HG03159 (cell line): ENCODE results near the gene CLDN9.

ENCODE experiments used
- ATAC-seq: cut with Tn5 transposase; IDR thresholded peaks from one replicate; pipeline ENCODE4 v1.9.1; 2021; ENCODE audit warnings: mild to moderate bottlenecking, moderate library complexity; ENCODE audit not compliant: unreplicated experiment

CLDN9 gene

DNA sequence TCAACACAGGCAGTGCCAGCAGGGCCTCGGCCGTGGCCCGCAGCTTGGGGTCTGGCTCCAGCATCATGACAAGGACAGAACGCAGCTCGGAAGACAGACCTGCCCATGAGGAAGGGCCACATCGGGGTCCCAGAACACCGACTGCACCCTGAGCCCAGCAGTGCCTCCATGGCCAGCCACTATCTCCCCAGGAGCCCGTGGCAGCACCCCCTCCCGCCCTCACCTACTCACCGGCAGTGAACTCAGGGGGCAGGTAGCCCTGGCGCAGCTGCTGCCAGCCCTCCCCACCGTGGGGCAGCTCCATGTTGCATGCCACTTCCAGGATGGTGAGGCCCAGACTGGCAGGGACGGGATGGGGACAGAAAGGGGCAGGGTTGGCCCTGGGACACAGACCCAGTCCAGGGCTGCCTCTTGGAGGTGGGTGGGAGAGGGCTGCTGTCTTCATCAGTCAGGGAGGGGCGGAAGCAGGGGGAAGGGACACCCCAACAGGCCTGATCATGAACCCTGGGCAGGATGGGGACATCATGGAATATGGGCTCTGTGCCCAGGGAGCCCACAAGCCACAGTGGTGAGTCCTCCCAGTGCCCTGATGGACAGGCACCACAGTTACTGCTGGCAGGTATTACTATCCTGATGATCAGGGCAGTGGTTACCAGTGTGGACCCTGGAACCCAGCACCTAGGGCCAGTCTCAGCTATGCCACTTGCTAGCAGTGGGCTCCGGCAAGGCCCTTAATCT is 38.2 kb upstream of the CLDN9 start:
- ATAC-seq = no peak

DNA sequence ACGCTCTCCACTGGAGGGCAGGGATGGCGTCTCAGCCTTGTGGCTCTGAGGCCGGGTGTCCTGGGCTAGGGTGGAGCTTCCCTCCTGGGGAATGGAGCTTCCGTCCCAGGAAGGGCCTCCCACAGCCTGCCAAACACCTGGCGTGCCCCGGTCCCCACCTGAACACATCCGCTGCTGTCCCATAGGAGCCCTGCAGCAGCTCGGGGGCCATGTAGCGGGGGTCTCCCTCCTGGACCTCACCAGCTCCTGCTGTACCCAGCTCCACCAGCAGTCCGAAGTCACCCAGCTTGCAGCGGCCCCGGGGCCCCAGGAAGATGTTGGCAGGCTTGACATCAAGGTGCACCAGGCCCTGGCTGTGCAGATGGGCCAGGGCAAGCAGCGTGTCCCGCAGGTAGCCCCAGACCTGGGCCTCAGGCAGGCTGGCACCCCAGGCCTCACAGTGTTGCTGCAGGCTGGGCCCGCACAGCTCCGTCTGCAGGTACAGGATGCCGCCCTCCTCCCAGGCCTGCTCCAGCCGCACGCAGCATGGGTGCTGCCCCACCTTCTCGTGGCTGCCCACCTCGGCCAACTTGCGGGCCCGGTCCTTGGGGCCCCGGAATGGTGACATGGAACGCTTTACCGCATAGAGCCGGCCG is 37.4 kb upstream of the CLDN9 start:
- ATAC-seq = no peak

DNA sequence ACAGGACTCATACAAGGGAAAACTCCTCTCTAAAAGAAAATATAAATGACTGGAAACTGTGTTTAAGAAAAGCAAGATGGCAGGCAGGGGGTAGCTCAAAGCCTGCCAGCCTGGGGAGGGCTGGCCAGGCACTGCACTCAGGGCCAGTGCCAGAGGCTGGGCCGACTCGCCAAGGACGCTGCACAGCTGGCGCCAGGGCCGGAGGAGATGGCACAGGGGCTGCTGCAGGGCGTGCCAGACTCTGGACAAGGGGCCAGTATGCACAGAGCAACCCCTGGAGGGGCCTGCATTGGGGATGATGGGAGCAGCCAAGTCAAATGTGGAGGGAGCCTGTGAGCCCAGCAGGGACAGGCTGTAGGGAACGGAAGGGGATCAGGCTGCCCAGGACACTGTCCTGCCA is 36.5 kb upstream of the CLDN9 start:
- no peak for ATAC-seq

- no peak for ATAC-seq
These were observed 36.0 kb upstream of the CLDN9 start for GRCh38 chr16:2976673-2977072.

- no peak for ATAC-seq
These were observed 35.3 kb upstream of the CLDN9 start for GRCh38 chr16:2977440-2977839.

DNA sequence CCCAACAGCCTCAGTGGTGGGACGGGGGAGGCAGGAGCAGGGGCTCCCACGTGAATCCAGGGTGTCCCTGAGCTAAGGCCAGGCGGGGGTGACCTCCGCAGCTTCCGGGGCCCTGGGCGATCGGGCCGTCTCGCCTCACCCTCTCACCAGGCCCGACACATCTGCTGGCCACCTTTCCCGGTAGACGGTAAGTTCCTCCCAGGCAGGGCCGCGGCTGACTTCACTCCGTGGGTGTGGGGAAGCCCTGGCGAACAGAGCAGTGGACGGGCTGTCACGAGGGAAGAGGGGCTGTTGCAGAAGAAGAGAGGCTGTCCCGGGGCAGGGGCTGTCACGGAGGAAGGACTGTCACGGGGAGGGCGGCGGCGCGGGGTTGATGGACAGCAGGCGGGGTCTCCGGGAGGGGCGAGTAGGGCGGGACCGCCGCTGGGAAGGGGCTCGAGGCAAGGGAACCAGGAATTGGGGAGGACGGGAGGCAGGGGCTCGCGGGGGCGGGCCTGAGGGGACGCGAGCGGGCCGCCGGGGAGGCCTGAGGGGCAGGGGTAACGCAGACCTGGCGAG is 33.0 kb upstream of the CLDN9 start:
- ATAC-seq = no peak

GRCh38 chr16:2980227-2981176 is 32.2 kb upstream of the CLDN9 start, which contains the start of gene PKMYT1:
Gene PKMYT1, minus strand, starts transcription at chr16:2980446. Its CDS starts 789 bp downstream, at chr16:2979657.
- ATAC-seq = peak; percentile 76

DNA sequence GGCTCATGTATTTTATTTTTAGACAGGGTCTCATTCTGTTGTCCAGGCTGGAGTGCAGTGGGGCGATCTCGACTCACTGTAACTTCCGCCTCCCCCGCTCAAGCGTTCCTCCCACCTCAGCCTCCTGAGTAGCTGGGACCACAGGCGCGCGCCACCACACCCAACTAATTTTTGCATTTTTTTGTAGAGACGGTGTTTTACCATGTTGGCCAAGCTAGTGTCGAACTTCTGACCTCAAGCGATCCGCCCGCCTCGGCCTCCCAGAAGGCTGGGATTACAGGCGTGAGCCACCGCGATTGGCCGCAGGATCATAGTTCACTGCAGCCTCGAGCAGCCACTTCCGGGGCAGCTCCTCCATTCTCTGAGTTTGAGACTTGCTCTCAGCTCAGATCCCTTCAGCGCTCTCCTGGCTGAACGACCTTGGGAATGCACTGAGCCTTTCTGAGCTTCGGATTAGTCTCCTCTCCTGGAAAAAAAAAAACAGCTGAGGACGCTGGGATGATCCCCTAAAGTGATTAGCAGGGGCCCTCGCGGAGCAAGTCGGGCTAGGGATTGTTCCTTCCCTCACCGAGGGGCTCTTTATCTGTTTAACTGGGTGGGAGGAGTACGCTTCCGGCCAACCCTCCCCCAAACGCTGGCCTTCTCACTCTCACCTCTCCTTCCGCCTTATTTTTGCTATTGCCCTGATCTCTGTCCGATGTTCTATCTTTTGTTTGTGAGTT is 31.4 kb upstream of the CLDN9 start:
- ATAC-seq = no peak

DNA sequence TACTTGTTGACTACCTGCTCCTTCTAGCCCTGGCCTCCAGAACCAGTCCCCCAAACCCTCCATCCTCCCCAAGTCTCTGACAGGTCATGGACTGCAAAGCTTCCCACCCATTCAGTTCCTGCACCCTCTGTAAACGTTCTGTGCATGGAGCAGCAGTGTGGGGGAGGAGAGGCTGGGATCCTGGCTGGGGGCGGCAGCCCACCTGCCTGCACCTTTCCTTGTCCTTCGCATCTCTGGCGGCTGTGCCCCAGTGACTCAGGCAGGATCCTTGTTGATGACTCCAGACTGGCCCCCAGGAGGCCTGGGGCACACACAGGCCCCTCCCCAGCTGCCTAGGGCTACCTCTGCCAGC is 30.8 kb upstream of the CLDN9 start:
- no peak for ATAC-seq

GRCh38 chr16:2982402-2982801 is 30.3 kb upstream of the CLDN9 start:
- ATAC-seq = no peak

GRCh38 chr16:2983706-2984136 is 29.0 kb upstream of the CLDN9 start:
- ATAC-seq = no peak

DNA sequence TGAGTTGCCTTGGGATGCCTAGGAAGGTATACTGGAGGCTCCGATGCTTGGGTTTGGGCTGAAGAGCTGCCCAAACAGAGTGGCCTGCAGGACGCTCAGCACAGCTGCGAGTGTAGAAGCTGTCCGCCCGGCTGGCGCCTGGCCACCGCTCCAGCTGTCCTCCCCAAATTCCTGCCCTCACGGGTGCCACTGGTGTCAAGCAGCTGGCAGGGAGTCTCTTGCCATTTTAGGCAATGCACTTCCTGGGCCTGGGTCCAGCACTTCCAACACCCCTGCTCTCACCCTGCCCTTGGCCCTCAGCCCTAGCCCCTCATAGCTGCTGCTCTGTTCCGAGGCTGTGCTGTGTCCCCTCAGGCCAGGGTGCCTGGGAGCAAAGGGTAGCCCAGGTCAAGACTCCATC is 27.3 kb upstream of the CLDN9 start:
- ATAC-seq = no peak

- no peak for ATAC-seq
These were observed 26.8 kb upstream of the CLDN9 start for GRCh38 chr16:2985893-2986355.

DNA sequence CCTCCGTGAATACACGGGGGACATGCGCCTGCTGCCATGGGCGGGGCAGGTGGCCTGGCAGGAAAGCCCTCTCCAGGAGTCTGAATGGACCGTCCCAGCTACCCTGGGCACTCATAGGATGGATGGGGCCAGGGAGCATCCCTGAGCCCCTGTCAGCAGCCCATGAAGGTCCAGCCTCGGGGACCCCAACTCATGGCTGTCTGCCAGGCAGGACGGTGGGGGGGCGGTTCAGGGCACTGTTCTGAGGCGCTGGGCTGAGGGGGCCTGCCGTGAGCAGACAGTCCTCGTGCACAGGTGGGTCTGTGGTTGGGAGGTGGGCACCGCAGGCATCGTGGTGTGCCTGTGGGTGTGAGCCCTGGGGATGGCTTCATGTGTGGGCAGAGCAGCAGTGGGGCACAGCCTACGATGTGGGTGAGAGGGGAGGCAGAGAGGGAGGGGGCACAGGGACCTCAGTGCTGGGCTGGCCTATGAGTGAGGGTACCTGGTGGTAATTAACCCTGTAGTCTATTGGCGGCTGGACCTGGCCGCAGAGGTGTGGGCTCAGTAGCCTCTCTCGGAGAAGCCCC is 26.0 kb upstream of the CLDN9 start:
- ATAC-seq = no peak

DNA sequence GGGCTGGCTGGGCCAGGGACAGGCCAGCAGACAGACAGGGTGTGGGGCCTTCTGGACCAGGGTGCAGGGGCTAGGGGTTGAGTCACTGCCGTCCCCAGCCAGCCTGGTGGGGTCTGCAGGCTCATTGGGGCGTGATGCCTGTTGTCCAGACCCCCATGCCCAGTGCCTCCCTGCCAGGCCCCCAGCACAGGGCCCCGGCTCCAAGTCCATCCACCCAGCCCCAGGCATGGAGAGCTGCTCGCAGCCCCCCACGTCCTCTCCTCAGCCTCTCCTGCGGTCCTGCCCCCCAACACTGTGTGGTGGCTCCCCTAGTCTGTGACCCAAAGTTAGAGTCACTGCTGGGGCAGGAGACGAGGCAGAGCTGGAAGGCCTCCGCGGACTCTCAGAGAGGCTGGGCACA is 25.4 kb upstream of the CLDN9 start:
- no peak for ATAC-seq

DNA sequence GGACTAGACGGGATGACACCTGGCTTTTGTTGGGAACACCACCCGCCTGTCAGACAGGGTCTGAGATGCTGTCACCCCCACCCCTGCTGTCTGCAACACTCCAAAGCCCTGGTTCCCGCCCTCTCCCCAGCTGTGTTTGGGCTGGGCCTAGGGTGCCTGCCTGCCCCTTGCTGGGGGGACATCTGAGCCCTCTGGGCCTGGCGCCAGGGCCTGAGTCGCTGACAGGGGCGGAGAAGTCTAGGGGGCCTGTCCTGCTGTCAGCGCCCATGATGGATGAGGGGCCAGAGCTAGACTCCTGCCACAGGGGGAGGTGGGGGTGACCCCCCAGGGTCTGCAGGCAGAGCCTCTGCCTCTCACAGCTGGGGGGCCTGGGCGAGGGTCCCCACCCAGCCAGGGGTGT is 24.9 kb upstream of the CLDN9 start:
- no peak for ATAC-seq

DNA sequence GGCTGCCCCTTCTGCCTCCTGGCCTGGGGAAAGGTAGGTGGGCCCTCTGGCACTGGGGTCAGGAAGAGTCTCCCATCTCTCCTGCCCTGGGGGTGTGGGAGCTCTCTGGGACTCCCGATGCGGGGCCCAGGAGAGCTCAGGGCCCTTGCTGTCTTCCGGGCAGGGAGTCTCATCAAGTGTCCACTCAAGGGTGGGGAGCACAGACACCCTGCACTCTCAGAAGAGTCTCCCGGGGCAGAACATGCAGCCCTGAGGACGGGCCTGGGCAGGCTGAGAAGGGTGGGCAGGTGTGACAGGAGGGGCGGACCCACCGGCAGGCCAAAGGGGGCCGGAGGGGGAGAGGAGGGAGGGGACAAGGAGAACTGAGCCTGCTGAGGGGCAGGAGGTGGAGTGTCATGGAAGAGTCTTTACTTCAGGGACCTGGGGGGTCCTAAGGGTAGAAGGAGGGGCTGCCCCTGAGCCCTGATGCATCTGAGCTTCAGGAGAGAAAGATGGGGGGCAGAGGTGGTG is 24.1 kb upstream of the CLDN9 start:
- no peak for ATAC-seq

DNA sequence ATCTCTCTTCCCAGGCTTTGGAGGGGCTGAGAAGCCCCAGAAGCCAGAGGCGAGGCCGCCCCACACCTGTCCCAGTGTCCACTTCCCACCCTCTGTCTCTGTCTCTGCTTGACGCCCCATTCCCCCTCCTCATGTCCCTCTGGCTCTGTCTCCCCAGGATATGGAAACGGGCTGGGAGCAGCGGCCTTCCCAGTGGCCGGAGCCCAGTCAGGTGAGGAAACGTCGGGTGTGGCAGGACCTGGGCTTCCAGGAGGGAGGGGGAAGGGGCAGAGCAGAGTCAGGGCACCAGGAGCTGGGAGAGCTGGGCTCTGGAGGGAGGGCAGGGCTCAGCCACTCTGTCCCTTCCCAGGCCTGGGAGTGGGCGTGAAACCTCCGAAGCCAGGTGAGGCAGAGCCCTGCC is 21.8 kb upstream of the CLDN9 start:
- no peak for ATAC-seq

GRCh38 chr16:2991566-2992261 is 21.0 kb upstream of the CLDN9 start:
- no peak for ATAC-seq
